H9 (cell line): Measurements from ENCODE around the gene KRTAP10-9. TPM values are rescaled to one million over a fixed set of nuclear protein-coding genes. Genes with fewer than 3 reads are reported as not detected.

ENCODE experiments used
- DNase-seq: peaks from one replicate; pipeline ENCODE4 v3.0.0-alpha.2; 2017
- H2AFZ ChIP-seq: one replicate; pipeline ENCODE4 v1.6.1; 2013; ENCODE audit warnings: mild to moderate bottlenecking, low read length, control low read depth, moderate library complexity
- H2AK5ac ChIP-seq: 2 replicates; pipeline ENCODE4 v1.6.1; 2013; ENCODE audit warnings: low read length, control low read depth, mixed read lengths; ENCODE audit not compliant: insufficient read length
- H2BK120ac ChIP-seq: one replicate; pipeline ENCODE4 v1.6.1; 2013; ENCODE audit warnings: low read depth, mild to moderate bottlenecking, low read length, control low read depth, inconsistent platforms; ENCODE audit not compliant: poor library complexity, severe bottlenecking
- H2BK12ac ChIP-seq: 2 replicates; pipeline ENCODE4 v1.6.1; 2013; ENCODE audit warnings: low read length, control low read depth, mixed read lengths, low read depth; ENCODE audit not compliant: insufficient read length
- H2BK15ac ChIP-seq: 2 replicates; pipeline ENCODE4 v1.6.1; 2013; ENCODE audit warnings: low read depth, low read length, control low read depth
- H2BK20ac ChIP-seq: one replicate; pipeline ENCODE4 v1.6.1; 2013; ENCODE audit warnings: low read depth, mild to moderate bottlenecking, low read length, control low read depth, inconsistent platforms; ENCODE audit not compliant: poor library complexity, severe bottlenecking
- H2BK5ac ChIP-seq: 2 replicates; pipeline ENCODE4 v1.6.1; 2013; ENCODE audit warnings: low read length, control low read depth, mixed read lengths; ENCODE audit not compliant: insufficient read length
- H3K14ac ChIP-seq: 2 replicates; pipeline ENCODE4 v1.6.1; 2013; ENCODE audit warnings: low read length, control low read depth; ENCODE audit not compliant: insufficient read depth
- H3K18ac ChIP-seq: 2 replicates; pipeline ENCODE4 v1.6.1; 2013; ENCODE audit warnings: low read depth, mild to moderate bottlenecking, mixed read lengths, low read length, control low read depth; ENCODE audit not compliant: insufficient read length
- H3K23ac ChIP-seq: 2 replicates; pipeline ENCODE4 v1.6.1; 2013; ENCODE audit warnings: low read length, control low read depth, mixed read lengths, low read depth; ENCODE audit not compliant: insufficient read length
- H3K23me2 ChIP-seq: 2 replicates; pipeline ENCODE4 v1.6.1; 2013; ENCODE audit warnings: low read depth, mild to moderate bottlenecking, mixed read lengths, low read length, control low read depth; ENCODE audit not compliant: insufficient read length, poor library complexity, severe bottlenecking
- H3K27ac ChIP-seq: 2 replicates; pipeline ENCODE4 v1.5.1; 2013; ENCODE audit warnings: low read length, control low read depth, mixed read lengths, low read depth; ENCODE audit not compliant: insufficient read length
- H3K27me3 ChIP-seq: 2 replicates; pipeline ENCODE4 v1.6.1; 2013; ENCODE audit warnings: low read length, control low read depth, inconsistent platforms; ENCODE audit not compliant: insufficient read depth
- H3K4ac ChIP-seq: 2 replicates; pipeline ENCODE4 v1.6.1; 2013; ENCODE audit warnings: low read depth, mild to moderate bottlenecking, control low read depth, inconsistent platforms, low read length, moderate library complexity
- H3K4me1 ChIP-seq: 2 replicates; pipeline ENCODE4 v1.6.1; 2013; ENCODE audit warnings: low read length, control low read depth, inconsistent platforms; ENCODE audit not compliant: insufficient read depth
- H3K4me2 ChIP-seq: 2 replicates; pipeline ENCODE4 v1.6.1; 2013; ENCODE audit warnings: low read length, control low read depth, mixed read lengths; ENCODE audit not compliant: insufficient read length, insufficient read depth
- H3K56ac ChIP-seq: 2 replicates; pipeline ENCODE4 v1.6.1; 2013; ENCODE audit warnings: low read depth, mild to moderate bottlenecking, mixed read lengths, low read length, control low read depth; ENCODE audit not compliant: insufficient read length
- H3K79me1 ChIP-seq: 2 replicates; pipeline ENCODE4 v1.6.1; 2013; ENCODE audit warnings: low read depth, mild to moderate bottlenecking, moderate library complexity, low read length, control low read depth, inconsistent platforms; ENCODE audit not compliant: insufficient read depth, poor library complexity, severe bottlenecking
- H3K79me2 ChIP-seq: 2 replicates; pipeline ENCODE4 v1.6.1; 2013; ENCODE audit warnings: low read length, control low read depth, inconsistent platforms; ENCODE audit not compliant: insufficient read depth
- H3K9ac ChIP-seq: 2 replicates; pipeline ENCODE4 v1.6.1; 2013; ENCODE audit warnings: low read length, control low read depth, mixed read lengths; ENCODE audit not compliant: insufficient read length; ENCODE audit errors: extremely low read depth
- H3K9me3 ChIP-seq: one replicate; pipeline ENCODE4 v1.6.1; 2013; ENCODE audit warnings: low read depth, low read length, inconsistent platforms; ENCODE audit not compliant: control insufficient read depth
- H3T11ph ChIP-seq: one replicate; pipeline ENCODE4 v1.6.1; 2013; ENCODE audit warnings: mild to moderate bottlenecking, low read length, control low read depth, inconsistent platforms
- H4K20me1 ChIP-seq: one replicate; pipeline ENCODE4 v1.6.1; 2013; ENCODE audit not compliant: control insufficient read depth, insufficient read length, insufficient read depth
- H4K5ac ChIP-seq: 2 replicates; pipeline ENCODE4 v1.6.1; 2013; ENCODE audit warnings: low read depth, mild to moderate bottlenecking, mixed read lengths, low read length, control low read depth; ENCODE audit not compliant: insufficient read length
- H4K8ac ChIP-seq: replicated peaks from 2 replicates; pipeline ENCODE4 v1.6.1; 2013; ENCODE audit warnings: low read length, control low read depth, mixed read lengths, low read depth; ENCODE audit not compliant: insufficient read length
- H4K91ac ChIP-seq: 2 replicates; pipeline ENCODE4 v1.6.1; 2013; ENCODE audit warnings: low read depth, mild to moderate bottlenecking, moderate library complexity, mixed read lengths, low read length, control low read depth; ENCODE audit not compliant: insufficient read length
- H3K27ac Mint-ChIP-seq, 3 experiments: 2 replicates in 2 of 3; 3 replicates in 1 of 3; pipeline ENCODE4 v1.8.0; 2020 to 2021; ENCODE audit warnings: mixed read lengths in 3 of 3, mild to moderate bottlenecking in 1 of 3, moderate library complexity in 1 of 3
- H3K27me3 Mint-ChIP-seq: 2 replicates; pipeline ENCODE4 v1.8.0; 2021; ENCODE audit warnings: low read depth, mild to moderate bottlenecking, moderate library complexity, mixed read lengths
- H3K36me3 Mint-ChIP-seq, 3 experiments: 2 replicates in 2 of 3; 3 replicates in 1 of 3; pipeline ENCODE4 v1.8.0; 2020 to 2021; ENCODE audit warnings: low read depth in 3 of 3, mixed read lengths in 3 of 3; ENCODE audit not compliant: insufficient read depth in 1 of 3
- H3K4me1 Mint-ChIP-seq, 2 experiments: 2 replicates each; pipeline ENCODE4 v1.8.0; 2020; ENCODE audit warnings: mixed read lengths in 2 of 2
- H3K4me3 Mint-ChIP-seq, 2 experiments: 2 replicates in 1 of 2; 3 replicates in 1 of 2; pipeline ENCODE4 v1.8.0; 2020 to 2021; ENCODE audit warnings: mild to moderate bottlenecking in 2 of 2, mixed read lengths in 2 of 2, moderate library complexity in 1 of 2
- H3K9me3 Mint-ChIP-seq, 2 experiments: 2 replicates in 1 of 2; 3 replicates in 1 of 2; pipeline ENCODE4 v1.8.0; 2020; ENCODE audit warnings: mild to moderate bottlenecking in 2 of 2, mixed read lengths in 2 of 2, moderate library complexity in 1 of 2
- WGBS: extraction: QIAGEN DNeasy Blood & Tissue Kit; methylation state at CpG from one replicate; pipeline ENCODE4 v1.1.7; 2013; ENCODE audit warnings: missing lambda C conversion rate, low lambda C conversion rate, mixed read lengths; ENCODE audit not compliant: insufficient read length; ENCODE audit errors: extremely low coverage; 5-methylcytosine and 5-hydroxymethylcytosine counted together
- total RNA-seq: library from RNA; stranded (reverse); gene quantifications from 2 replicates; pipeline ENCODE4 v1.2.1, GENCODE V29; 2021
- TF ChIP-seq, protein P1 (sequence below): fragments of 200-600 bp; sonication (generic); conservative IDR thresholded peaks from 3 replicates; pipeline ENCODE4 v1.8.0; 2021; ENCODE audit warnings: antibody characterized with exemption, mild to moderate bottlenecking

Gene KRTAP10-9
- total RNA-seq, 1 experiment from 2014 or later = not detected

DNA sequence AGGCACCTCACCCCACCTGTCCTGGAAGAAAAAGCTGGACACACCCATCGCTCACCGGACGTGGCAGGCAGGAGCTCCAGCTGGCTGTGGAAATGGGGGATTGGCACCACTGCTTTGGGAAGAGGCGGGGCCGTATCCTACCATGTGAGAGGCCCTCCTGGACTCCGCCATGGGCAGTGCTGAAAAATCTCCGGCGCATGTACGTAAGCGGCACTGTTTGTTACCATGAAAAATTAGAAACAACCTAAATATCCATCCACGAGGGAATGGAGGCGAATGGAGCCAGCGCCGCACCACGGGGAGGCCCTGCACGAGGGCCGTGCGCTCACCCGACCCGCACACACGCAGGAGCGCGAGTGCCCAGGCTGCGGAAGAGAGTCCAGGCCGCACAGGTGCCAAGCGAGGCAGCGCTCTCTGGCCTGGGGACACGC is 11.9 kb upstream of the KRTAP10-9 start:
- TF ChIP-seq, protein P1, sequence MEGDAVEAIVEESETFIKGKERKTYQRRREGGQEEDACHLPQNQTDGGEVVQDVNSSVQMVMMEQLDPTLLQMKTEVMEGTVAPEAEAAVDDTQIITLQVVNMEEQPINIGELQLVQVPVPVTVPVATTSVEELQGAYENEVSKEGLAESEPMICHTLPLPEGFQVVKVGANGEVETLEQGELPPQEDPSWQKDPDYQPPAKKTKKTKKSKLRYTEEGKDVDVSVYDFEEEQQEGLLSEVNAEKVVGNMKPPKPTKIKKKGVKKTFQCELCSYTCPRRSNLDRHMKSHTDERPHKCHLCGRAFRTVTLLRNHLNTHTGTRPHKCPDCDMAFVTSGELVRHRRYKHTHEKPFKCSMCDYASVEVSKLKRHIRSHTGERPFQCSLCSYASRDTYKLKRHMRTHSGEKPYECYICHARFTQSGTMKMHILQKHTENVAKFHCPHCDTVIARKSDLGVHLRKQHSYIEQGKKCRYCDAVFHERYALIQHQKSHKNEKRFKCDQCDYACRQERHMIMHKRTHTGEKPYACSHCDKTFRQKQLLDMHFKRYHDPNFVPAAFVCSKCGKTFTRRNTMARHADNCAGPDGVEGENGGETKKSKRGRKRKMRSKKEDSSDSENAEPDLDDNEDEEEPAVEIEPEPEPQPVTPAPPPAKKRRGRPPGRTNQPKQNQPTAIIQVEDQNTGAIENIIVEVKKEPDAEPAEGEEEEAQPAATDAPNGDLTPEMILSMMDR = no peak
- WGBS = no CpG with 5 or more reads among the region's 28 CpGs

More for the DNA sequence above, 11.9 kb upstream of the KRTAP10-9 start:
- Histone ChIP-seq H3K18ac (no peak overlapping the region), H3K23me2 (no peaks in the 10 kb centered on the region), H3K27ac (no peak overlapping the region), H2BK15ac (no peak overlapping the region), H3K56ac (no peak overlapping the region), H4K91ac (no peak overlapping the region), H3T11ph (no peak overlapping the region), H2AFZ (no peak overlapping the region), H2BK12ac (no peak overlapping the region), H4K20me1 (no peaks in the 10 kb centered on the region), H2BK120ac (no peak overlapping the region), H4K5ac (no peak overlapping the region), H3K9me3 (peaks cover 10% of the 10 kb centered on the region), H3K4ac (no peak overlapping the region), H3K4me2 (no peak overlapping the region), H3K23ac (no peak overlapping the region), H3K27me3 (no peaks in the 10 kb centered on the region), H2BK5ac (no peak overlapping the region), H2AK5ac (no peak overlapping the region), H3K79me2 (no peaks in the 10 kb centered on the region), H3K79me1 (no peaks in the 10 kb centered on the region), H3K4me1 (no peaks in the 10 kb centered on the region), H3K14ac (no peak overlapping the region), H3K9ac (no peak overlapping the region), H2BK20ac (no peak overlapping the region), H4K8ac (no peak overlapping the region)
- peak overlapping the region in 1 of 3 experiments; percentile 57; a peak in 1 of 7 replicates for H3K27ac Mint-ChIP-seq
- H3K4me1 Mint-ChIP-seq = peaks cover 27% of the 10 kb centered on the region in 2 experiments
- peak; percentile 19 for DNase-seq
- H3K36me3 Mint-ChIP-seq = peaks cover 10 to 28% (median 26%) of the 10 kb centered on the region in 3 experiments
- peaks cover 34 to 42% of the 10 kb centered on the region in 2 experiments for H3K9me3 Mint-ChIP-seq
- H3K27me3 Mint-ChIP-seq = peaks cover 4% of the 10 kb centered on the region
- H3K4me3 Mint-ChIP-seq = no peak overlapping the region
